ENCODE measurements around the gene TSPAN33.
"Not testable (repeated sequence)": the region's sequence is repeated elsewhere in the genome, so short reads cannot be mapped to it uniquely, and the experiment has no call there.

Gene TSPAN33, protein sequence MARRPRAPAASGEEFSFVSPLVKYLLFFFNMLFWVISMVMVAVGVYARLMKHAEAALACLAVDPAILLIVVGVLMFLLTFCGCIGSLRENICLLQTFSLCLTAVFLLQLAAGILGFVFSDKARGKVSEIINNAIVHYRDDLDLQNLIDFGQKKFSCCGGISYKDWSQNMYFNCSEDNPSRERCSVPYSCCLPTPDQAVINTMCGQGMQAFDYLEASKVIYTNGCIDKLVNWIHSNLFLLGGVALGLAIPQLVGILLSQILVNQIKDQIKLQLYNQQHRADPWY

DNA sequence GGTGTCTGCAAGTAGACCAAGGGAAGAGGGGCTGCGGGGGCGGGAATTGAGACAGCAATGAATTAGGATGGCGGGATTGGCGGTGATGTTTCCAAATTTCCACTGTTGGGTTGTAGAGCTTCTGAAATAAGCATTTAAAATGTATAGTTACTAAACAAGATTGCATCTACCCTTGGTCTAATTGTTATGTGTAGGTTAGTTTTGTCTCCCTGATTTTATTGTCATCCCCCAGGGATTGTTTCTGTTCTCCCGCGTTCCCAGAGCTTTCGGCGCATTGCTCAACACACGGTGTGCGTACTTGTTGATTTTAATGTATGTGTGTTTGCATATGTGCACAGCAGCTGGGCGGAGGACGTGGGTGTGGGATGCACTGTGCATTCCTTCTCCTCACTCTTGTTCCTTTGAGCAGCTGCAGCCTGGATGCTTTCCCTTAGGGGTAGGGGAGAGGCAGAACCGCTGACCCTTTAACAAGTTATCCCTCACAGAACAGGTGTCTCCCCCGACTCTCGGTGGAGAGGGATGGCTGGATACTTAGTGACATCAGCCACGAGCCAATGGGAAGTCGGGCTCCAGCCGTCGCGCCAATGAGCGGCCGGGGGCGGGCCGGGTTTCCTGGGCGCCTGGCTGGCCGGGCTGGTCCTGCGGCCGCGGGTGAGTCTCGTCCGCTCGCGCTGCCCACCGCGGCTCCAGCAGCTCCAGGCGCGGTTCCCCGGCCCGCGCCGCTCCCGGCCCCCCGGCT is at the start of gene TSPAN33:
Gene TSPAN33 (plus strand): TSS at position 613 of the 739 bp plus-strand sequence. CDS start 274 bp downstream, outside the sequence.
- peak; percentile 41 for DNase-seq (ENCODE audit: low read depth)

DNA sequence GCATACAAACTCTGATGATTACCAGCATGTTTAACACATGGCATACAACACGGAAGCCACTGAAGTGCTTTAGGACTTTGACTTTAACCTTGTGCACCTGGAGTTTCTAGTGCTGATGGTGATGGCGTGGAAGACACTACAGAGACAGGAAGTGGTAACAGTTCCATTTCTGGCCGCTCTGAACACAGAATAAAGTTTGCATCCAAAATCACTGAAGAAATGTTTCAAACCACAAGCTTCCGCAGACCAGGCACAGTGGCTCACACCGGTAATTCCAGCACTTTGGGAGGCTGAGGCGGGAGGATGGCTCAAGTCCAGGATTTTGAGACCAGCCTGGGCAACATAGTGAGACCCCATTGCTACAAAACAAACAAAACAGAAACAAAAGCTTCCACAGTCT is 49.2 kb upstream of the TSPAN33 start:
- peak; percentile 1 for DNase-seq (ENCODE audit: low read depth)

DNA sequence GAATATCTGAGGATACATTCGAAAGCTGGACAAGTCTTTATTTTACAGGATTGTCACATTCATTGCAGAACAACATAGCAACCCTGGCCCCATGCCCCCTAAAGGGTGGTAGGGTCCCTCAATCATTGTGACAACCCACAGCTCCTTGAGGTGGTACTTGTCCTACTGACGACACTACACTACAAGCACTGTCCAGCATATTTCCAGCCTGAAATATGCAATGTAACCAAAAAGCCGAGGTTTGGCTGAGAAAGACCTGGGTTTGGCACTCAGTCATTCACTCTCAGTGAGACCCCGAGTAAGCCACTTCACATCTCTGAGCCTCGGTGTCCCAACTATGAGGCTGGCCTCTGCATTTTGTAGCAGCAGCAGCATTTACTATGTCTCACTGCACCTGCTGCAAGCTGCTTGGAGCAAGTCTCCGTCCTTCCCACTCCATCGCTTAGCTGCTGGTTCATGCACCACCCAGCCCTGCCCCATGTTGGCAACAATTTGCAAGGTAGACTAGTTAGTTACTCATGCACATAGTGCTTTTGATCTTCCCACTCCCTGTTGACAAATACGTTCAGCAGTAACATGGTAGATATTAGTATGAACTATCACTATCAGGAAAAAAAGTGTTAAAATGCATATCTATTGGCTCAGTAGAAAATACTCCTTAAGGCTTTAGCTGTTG is 46.0 kb upstream of the TSPAN33 start:
- DNase-seq (ENCODE audit: low read depth) = no peak

DNA sequence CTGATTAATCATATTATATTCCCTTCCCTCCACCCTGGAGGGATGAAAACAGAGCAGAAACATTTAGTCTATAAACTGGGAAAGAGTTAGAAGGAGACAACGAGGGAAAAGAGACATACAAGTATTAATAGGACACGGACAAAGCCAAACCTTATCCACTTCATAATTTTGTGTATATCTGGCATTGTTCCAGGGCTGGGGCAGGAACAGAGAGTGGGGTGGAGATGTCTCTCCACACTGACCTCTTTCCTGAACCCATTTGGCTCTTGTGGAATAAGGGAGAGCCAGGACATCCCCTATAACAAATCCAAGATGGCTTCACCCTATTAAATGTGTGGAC is 43.7 kb upstream of the TSPAN33 start:
- no peak for DNase-seq (ENCODE audit: low read depth)

DNA sequence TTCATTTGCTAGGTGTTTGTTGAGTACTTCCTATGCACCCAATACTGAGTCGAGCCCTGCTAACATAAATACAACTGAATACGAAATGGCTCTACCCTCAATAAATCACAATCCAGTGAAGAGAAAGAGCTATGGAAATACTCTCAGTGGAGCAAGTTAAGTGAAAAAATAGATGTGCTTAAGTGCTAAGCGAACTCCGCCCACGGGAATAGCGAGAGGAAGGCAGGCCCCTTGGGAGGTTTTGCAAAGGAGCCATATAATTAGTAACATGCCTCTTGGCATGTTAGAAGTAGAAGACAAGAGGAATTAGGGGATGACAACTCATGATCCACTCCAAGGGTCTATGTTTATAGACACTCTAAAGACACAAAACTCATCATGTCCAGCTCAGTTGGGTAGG is 42.8 kb upstream of the TSPAN33 start:
- DNase-seq (ENCODE audit: low read depth) = no peak

DNA sequence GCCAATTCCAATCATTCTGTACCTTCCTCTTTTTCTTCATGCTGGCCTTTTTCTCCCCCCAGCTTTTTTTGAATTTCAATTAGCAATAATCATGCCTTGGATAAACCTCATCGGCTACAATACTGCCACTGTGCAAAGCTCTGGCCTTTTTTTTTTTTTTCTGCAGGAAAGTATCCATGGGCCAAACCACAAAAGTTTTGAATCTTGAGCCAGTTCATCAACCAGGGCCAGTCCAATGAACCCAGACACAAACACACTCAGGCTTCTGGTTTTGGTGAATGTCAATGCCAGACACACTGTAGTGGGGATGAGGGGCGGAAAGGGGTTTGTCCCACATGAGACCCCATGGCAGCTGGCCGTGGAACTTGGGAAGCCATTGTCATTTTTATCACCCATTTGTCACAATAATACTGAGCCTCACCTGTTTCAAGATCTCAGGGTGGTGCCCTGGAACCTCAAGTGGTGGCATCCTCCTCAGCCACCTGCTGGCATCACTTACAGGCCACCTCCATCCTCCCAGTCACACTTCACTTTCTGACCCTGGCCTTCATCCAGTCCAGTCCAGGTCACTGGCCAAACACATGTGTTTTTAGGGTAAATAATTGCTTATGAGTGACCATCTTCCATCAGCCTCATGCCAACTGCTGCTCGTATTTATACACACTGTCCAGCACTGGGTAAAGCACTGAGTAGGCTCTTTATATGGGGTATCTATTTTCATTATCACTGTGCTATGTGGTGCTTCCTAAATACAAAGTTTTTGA is 40.8 kb upstream of the TSPAN33 start:
- DNase-seq (ENCODE audit: low read depth) = no peak

DNA sequence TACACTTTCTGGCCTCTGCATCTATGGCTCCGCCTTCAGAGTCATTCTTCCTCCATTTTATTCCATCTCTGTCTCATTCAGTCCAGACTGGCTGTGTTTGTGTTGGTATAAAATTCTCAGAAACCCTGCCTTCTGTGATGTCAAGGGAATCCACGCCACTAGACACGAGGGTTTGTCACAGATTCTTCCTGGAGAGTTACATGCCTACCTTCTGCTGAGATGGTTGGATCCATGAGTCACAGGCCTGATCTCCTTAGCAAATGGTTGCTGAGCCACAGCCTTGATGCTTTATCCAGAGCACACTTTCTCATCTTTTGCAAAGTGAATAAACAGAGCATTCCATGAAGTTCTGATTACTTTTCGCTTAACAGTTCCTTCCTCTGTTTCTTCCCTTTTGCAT is 35.9 kb upstream of the TSPAN33 start:
- DNase-seq (ENCODE audit: low read depth) = no peak

DNA sequence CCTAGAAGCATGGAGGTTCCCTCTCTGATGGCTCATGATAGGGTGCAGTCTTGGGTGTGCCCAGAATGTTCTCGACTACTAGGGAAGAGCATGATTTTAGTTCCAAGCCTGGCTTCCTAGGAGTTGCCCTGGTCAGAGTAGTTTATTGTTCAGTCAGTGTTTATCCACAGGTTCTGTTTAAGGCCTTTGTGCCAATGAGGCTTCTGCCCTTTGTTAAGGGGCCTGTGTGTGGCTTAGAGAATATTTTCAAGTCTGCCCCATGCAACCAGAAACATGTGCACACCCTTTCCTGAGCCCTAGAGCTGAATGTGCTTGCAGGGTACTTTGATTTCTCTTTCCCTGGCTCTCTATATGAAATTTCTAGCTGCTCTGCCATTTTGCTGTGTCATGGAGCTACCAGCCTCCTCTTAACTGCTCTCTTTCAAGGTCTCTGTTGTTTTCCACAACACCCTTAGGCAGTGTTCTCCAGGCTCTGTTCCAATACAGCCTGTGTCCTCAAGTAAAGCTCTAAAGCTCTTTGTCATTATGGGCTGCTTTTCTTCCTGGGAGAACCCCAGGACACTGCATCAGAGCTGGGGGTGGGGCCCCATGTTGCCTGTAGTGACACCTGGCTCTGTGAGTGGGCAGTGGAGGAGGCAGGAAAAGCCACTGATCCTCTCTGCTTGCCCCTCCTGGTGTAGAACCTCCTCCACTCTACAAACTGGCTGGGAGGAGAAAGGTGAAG is 34.1 kb upstream of the TSPAN33 start:
- no peak for DNase-seq (ENCODE audit: low read depth)

DNA sequence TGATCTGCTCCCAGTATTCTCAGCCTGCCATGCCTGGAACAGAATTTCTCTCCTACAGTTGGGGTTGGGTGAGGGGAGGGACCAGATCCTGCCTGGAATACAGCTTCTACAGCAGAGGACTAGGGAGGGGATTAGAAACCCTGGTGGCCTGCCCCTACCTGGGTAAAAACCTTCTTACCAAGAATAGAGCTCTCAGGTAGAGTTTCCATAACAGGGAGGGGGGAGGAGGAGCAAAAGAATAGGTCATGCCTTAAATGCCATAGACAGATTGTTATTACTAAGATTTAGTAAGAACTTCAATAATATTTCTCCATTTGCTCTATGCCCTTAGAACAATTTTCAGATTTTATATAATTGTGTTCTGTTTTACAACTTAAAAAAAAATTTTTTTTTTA is 33.5 kb upstream of the TSPAN33 start:
- no peak for DNase-seq (ENCODE audit: low read depth)

DNA sequence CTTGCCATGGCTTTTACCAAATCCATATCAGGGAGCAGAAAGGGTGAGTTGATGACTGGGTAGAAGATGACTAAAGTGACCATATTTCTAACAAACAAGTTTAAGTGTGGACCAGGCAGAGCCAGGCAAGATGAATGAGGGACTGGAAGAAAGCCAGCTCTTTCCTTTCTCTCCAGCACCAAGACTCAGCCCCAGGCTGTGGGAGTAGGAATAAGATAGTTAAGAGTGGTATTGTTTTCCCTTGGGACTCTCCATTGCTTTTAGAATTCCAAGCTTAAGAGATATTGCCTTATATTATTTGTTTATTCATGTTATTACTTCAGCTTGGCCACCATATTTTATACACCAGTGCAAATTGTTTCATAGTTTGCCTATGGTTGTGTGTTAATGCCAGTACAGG is 28.8 kb upstream of the TSPAN33 start:
- DNase-seq (ENCODE audit: low read depth) = no peak

DNA sequence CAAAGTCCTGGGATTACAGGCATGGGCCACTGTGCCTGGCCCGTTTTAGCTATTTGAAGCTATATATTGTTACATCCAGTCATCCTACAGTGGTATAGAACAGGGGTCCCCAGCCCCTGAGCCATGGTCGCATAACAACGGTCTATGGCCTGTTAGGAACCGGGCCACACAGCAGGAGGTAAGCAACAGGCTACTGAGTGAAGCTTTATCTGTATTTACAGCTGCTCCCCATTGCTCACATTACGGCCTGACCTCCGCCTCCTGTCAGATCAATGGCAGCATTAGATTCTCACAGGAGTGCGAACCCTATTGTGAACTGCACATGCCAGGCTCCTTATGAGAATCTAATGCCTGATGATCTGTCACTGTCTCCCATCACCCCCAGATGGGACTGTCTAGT is 26.3 kb upstream of the TSPAN33 start:
- DNase-seq (ENCODE audit: low read depth) = no peak

DNA sequence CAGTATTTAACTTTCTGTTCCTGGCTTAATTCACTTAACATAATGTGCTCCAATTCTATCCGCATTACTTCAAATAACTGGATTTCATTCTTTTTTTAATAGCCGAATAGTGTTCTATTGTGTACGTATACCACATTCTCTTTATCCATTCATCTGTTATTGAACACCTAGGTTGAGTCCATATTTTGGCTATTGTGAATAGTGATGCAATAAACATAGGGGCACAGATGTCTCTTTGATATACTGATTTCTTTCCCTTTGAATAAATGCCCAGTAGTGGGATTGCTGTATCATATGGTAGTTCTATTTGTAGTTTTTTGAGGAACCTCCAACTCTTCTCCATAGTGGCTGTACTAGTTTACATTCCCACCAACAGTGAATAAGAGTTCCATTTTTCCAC is 25.5 kb upstream of the TSPAN33 start:
- no peak for DNase-seq (ENCODE audit: low read depth)

DNA sequence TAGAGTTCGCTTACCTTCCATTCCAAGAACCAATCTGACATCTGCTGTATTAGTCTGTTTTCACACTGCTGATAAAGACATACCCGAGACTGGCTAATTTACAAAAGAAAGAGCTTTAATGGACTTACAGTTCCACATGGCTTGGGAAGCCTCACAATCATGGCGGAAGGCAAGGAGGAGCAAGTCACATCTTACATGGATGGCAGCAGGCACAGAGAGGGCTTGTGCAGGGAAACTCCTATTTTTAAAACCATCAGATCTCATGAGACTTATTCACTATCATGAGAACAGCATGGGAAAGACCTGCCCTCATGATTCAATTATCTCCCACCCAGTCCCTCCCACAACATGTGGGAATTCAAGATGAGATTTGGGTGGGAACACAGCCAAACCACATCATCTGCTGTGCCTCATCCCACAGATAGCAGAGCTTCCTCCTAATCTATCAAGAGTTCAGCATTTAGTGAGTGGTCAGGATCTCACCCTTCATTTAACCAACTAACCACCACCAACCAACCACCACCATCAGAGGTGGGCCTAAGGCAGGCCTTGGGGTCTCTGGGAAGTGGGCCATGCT is 22.9 kb upstream of the TSPAN33 start:
- not testable (repeated sequence) for DNase-seq (ENCODE audit: low read depth)

DNA sequence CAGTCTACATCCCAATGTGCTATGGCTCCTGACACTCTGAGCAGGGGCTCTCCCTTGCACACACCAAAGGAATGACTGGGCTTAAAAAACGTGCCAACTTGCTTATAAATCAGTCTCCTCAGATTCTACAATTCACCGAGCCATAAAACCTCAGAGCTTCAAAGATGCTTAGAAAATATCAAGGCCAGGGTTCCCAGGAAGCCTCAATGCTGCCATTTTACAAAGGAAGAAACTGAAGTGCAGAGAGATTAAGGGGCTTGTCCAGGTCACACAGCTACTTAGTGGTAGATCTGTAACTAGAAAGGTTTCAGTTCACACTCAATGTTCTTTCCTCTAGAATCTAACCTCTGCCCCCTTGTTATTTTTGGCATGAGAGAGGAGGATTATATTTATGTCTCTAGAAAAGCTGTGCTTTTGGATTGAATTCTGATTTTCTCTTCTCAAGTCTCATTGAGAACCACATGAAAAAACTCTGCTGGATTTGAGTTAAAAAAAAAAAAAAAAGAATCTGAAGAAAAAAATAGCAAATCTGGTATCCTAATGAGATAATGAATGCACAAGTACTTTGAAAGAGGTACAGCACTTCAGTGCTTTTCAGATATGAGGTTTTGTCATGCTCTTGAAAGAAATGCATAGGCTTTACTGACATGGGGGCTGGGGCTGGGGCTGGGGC is 22.3 kb upstream of the TSPAN33 start:
- no peak for DNase-seq (ENCODE audit: low read depth)

DNA sequence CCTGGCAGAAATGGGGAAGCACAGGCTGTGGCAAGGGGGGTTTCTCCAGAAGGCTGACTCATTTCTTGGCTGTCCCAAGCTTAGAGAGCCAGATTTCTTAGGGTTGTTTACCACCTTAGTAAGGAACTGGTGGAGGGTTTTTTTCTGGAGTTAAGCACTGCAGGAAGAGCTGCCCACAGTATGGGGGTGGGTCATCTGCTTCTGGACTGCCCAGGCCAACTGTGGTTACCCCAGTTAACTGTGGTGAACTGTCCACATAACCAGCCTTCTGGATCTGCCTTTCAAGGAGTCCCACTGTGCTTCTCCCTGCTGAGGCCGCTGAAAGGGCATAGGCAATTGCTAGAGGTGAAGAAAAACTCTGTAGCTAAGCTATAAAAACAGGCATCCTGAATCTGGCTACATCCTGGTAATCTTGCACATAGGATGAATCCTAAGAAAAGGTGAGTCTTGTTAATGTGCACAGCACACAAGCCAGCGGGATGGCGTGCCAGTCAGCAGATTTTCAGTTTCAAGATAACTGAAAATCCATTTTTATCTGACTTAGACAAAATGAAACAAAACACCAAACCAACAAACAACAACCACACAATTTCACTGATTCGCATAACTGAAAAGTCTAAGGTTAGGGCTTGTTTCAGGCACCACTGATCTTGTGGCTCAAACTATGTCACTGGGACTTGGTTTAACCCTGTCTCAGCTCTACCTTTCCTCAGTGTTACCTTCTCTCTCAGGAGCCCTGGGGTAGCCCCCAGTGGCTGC is 21.6 kb upstream of the TSPAN33 start:
- DNase-seq (ENCODE audit: low read depth) = no peak

DNA sequence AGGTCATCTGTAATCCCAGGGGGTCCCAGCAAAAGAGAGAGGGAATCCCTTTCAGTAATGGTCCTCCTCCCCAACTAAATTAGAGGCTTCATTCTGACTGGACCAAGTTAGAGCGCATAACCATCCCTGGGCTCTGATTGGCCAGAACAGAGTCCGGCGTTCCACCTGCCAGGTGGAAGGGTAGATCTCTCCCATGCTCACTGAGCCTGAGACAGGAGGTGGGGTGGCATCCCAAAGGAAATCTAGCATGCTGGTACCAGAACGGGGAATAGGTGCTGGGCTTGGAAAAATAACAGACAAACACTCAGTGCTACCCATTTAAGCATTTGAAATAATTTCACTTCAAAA is 21.0 kb upstream of the TSPAN33 start:
- DNase-seq (ENCODE audit: low read depth) = no peak

DNA sequence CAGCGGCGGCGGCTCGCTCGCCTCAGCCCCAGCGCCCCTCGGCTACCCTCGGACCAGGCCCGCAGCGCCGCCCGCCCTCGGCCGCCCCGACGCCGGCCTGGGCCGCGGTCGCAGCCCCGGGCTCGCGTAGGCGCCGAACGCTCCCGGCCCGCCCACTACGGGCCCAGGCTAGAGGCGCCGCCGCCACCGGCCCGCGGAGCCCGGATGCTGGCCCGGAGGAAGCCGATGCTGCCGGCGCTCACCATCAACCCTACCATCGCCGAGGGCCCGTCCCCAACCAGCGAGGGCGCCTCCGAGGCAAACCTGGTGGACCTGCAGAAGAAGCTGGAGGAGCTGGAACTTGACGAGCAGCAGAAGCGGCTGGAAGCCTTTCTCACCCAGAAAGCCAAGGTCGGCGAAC is 18.2 kb upstream of the TSPAN33 start:
- no peak for DNase-seq (ENCODE audit: low read depth)

DNA sequence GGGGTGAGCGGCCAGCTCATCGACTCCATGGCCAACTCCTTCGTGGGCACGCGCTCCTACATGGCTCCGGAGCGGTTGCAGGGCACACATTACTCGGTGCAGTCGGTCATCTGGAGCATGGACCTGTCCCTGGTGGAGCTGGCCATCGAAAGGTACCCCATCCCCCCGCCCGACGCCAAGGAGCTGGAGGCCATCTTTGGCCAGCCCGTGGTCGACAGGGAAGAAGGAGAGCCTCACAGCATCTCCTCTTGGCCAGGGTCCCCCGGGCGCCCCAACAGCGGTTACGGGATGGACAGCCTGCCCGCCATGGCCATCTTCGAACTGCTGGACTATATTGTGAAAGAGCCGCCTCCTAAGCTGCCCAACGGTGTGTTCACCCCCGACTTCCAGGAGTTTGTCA is 17.4 kb upstream of the TSPAN33 start:
- DNase-seq (ENCODE audit: low read depth) = no peak

DNA sequence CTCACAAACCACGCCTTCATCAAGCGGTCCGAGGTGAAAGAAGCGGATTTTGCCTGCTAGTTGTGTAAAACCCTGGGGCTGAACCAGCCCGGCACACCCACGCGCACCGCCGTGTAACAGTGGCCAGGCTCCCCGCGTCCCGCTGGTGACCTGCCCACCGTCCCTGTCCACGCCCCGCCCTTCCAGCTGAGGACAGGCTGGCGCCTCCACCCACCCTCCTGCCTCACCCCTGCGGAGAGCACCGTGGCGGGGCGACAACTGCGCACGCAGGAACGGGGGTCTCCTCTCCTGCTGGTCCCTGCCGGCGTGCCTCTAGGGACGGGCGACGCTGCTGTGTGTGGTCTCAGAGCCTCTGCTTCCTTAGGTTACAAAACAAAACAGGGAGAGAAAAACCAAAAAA is 16.9 kb upstream of the TSPAN33 start:
- DNase-seq (ENCODE audit: low read depth) = no peak

DNA sequence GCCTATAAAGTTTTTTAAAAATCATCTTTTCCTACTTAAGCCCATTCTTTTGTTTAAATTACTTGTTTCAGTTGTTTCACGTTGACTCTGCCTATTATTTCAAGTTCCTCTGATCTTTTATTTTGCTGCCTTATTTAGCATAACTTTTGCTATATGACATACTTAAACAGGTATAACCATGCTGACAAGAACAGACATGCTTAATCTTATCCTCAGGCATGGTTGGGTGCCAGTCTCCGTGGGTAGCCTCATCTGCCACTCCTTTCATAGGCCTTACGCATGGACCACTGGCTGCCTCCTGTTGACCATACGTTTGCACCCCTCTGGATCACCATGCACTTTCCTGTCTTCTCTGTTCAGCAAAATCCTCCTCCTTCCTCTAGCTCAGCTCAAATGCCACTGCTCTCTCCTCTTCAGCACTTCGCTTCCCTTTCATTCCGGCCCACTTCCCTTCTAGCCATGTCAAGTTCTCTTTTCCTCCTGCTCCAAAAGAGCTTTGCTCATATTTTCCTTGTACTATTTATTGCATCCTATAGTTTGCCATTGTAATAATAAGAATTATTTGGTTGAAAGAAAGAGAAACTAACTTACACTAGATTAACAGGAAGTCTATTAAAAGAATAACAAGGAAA is 10.0 kb upstream of the TSPAN33 start:
- DNase-seq (ENCODE audit: low read depth) = no peak
